Neuronal stem cell (in vitro differentiated cells): ENCODE data around the gene STIM1. TPM values are rescaled to one million over a fixed set of nuclear protein-coding genes. Genes with fewer than 3 reads are reported as not detected.

Source experiments
- DNase-seq: peaks from one replicate; pipeline ENCODE4 v3.0.0-alpha.2; 2013; ENCODE audit warnings: low spot score
- H2AFZ ChIP-seq: one replicate; pipeline ENCODE4 v1.6.1; 2013; ENCODE audit warnings: mild to moderate bottlenecking, low read length, inconsistent platforms
- H2AK5ac ChIP-seq: 2 replicates; pipeline ENCODE4 v1.6.1; 2013; ENCODE audit warnings: low read depth, mild to moderate bottlenecking, inconsistent platforms, low read length, moderate library complexity, mixed read lengths
- H2BK120ac ChIP-seq: 2 replicates; pipeline ENCODE4 v1.6.1; 2013; ENCODE audit warnings: low read depth, mild to moderate bottlenecking, inconsistent platforms, low read length, moderate library complexity, mixed read lengths
- H2BK12ac ChIP-seq: one replicate; pipeline ENCODE4 v1.6.1; 2013; ENCODE audit warnings: low read length, inconsistent platforms
- H2BK15ac ChIP-seq: 2 replicates; pipeline ENCODE4 v1.6.1; 2013; ENCODE audit warnings: mild to moderate bottlenecking, low read length, inconsistent platforms, mixed read lengths
- H2BK5ac ChIP-seq: one replicate; pipeline ENCODE4 v1.6.1; 2013; ENCODE audit warnings: inconsistent platforms, mild to moderate bottlenecking, low read length, moderate library complexity
- H3K14ac ChIP-seq: one replicate; pipeline ENCODE4 v1.6.1; 2013; ENCODE audit warnings: low read length, inconsistent platforms
- H3K18ac ChIP-seq: 2 replicates; pipeline ENCODE4 v1.6.1; 2013; ENCODE audit warnings: low read length, inconsistent platforms
- H3K23ac ChIP-seq: 2 replicates; pipeline ENCODE4 v1.6.1; 2013; ENCODE audit warnings: low read depth, mild to moderate bottlenecking, mixed read lengths, low read length, inconsistent platforms; ENCODE audit not compliant: poor library complexity
- H3K27ac ChIP-seq: replicated peaks from 3 replicates; pipeline ENCODE4 v1.5.1; 2013; ENCODE audit warnings: low read length, inconsistent platforms
- H3K27me3 ChIP-seq, 3 experiments: 2 replicates each; pipeline ENCODE4 v1.6.1; 2013; ENCODE audit warnings: low read length in 3 of 3, mild to moderate bottlenecking in 2 of 3, inconsistent platforms in 1 of 3, low read depth in 1 of 3, mixed read lengths in 1 of 3, moderate library complexity in 1 of 3; ENCODE audit not compliant: control insufficient read depth in 3 of 3, insufficient read depth in 3 of 3
- H3K36me3 ChIP-seq, 2 donors: replicated peaks in 1 of 2; 2 replicates each; pipeline ENCODE4 v1.6.1; 2013; ENCODE audit warnings: low read length in 2 of 2; ENCODE audit not compliant: control insufficient read depth in 2 of 2, insufficient read depth in 2 of 2
- H3K4ac ChIP-seq: 2 replicates; pipeline ENCODE4 v1.6.1; 2013; ENCODE audit warnings: inconsistent platforms, mild to moderate bottlenecking, low read length, moderate library complexity
- H3K4me1 ChIP-seq, 2 donors: 1 replicate in 1 of 2; 2 replicates in 1 of 2; pipeline ENCODE4 v1.6.1; 2013; ENCODE audit warnings: low read length in 2 of 2, low read depth in 1 of 2; ENCODE audit not compliant: control insufficient read depth in 2 of 2, insufficient read depth in 1 of 2
- H3K4me2 ChIP-seq: one replicate; pipeline ENCODE4 v1.6.1; 2013; ENCODE audit warnings: mild to moderate bottlenecking, low read length, inconsistent platforms; ENCODE audit not compliant: insufficient read depth, poor library complexity, severe bottlenecking
- H3K4me3 ChIP-seq, 2 donors: 2 replicates each; pipeline ENCODE4 v1.5.1; 2013; ENCODE audit warnings: low read length in 2 of 2, mild to moderate bottlenecking in 2 of 2, inconsistent platforms in 1 of 2, moderate library complexity in 1 of 2
- H3K79me1 ChIP-seq: one replicate; pipeline ENCODE4 v1.6.1; 2013; ENCODE audit warnings: low read depth, mild to moderate bottlenecking, inconsistent platforms, low read length, moderate library complexity
- H3K9ac ChIP-seq: one replicate; pipeline ENCODE4 v1.6.1; 2013; ENCODE audit warnings: mild to moderate bottlenecking, low read depth, low read length, inconsistent platforms; ENCODE audit not compliant: poor library complexity
- H3K9me3 ChIP-seq, 2 donors: replicated peaks in 1 of 2; 2 replicates each; pipeline versions ENCODE3 to v1.6.1; 2013; ENCODE audit warnings: low read length in 2 of 2, mild to moderate bottlenecking in 2 of 2, inconsistent platforms in 1 of 2, low read depth in 1 of 2, mixed read lengths in 1 of 2, moderate library complexity in 1 of 2; ENCODE audit not compliant: control insufficient read depth in 2 of 2, insufficient read depth in 1 of 2
- H4K8ac ChIP-seq: one replicate; pipeline ENCODE4 v1.6.1; 2013; ENCODE audit warnings: low read depth, mild to moderate bottlenecking, inconsistent platforms, low read length, moderate library complexity
- H4K91ac ChIP-seq: one replicate; pipeline ENCODE4 v1.6.1; 2013; ENCODE audit warnings: low read length, low read depth, mild to moderate bottlenecking, inconsistent platforms; ENCODE audit not compliant: poor library complexity
- WGBS, 2 donors: extraction: QIAGEN DNeasy Blood & Tissue Kit; methylation state at CpG; one replicate each; pipeline ENCODE4 v1.1.7; 2013; ENCODE audit warnings: missing lambda C conversion rate in 2 of 2, mixed read lengths in 1 of 2; ENCODE audit not compliant: insufficient read length in 2 of 2, insufficient replicate concordance in 1 of 2; ENCODE audit errors: extremely low coverage in 2 of 2; 5-methylcytosine and 5-hydroxymethylcytosine counted together
- small RNA-seq: library from polyadenylated mRNA; stranded (forward); fragments of <200 nt; extraction: miRNeasy Mini kit (QIAGEN cat#:217004); gene quantifications from one replicate; pipeline ENCODE3, GENCODE V24; 2013; ENCODE audit not compliant: insufficient read depth

Gene STIM1

DNA sequence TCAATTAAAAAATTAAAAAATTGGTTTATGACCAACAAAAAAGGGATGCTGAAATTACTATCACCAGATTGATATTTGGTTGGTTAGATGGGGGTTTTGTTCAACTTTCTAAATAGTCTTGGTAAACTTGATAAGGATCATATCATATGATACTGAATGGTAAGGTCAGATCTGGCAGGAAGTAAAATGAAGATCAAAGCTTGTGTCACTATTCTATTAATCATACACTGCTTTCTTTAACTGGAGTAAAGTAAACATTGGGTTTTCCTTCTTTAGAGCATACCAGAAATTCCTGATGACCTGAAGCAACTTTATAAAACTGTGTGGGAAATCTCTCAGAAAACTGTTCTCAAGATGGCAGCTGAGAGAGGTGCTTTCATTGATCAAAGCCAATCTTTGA is 279.3 kb downstream of the STIM1 start:
- H3K14ac ChIP-seq = no peak overlapping the region
- DNase-seq = no peak
- no peak overlapping the region for H4K8ac ChIP-seq
- no peak overlapping the region for H3K23ac ChIP-seq
- H3K9me3 ChIP-seq = peaks cover 7 to 33% of the 10 kb centered on the region in 2 donors
- H3K27ac ChIP-seq = no peak overlapping the region
- no peak overlapping the region for H3K4ac ChIP-seq
- no peak overlapping the region for H4K91ac ChIP-seq
- no peak overlapping the region for H2BK12ac ChIP-seq
- H2BK120ac ChIP-seq = no peak overlapping the region
- H3K79me1 ChIP-seq = no peaks in the 10 kb centered on the region
- no peak overlapping the region for H3K18ac ChIP-seq
- H2BK15ac ChIP-seq = no peak overlapping the region
- H2AK5ac ChIP-seq = no peak overlapping the region
- no peaks in the 10 kb centered on the region for H3K27me3 ChIP-seq
- H2AFZ ChIP-seq = no peak overlapping the region
- no peak overlapping the region for H3K4me2 ChIP-seq
- H3K4me3 ChIP-seq = no peak overlapping the region
- H2BK5ac ChIP-seq = no peak overlapping the region
- H3K36me3 ChIP-seq = peaks cover 19 to 85% of the 10 kb centered on the region in 2 donors
- no peaks in the 10 kb centered on the region for H3K4me1 ChIP-seq
- no peak overlapping the region for H3K9ac ChIP-seq

DNA sequence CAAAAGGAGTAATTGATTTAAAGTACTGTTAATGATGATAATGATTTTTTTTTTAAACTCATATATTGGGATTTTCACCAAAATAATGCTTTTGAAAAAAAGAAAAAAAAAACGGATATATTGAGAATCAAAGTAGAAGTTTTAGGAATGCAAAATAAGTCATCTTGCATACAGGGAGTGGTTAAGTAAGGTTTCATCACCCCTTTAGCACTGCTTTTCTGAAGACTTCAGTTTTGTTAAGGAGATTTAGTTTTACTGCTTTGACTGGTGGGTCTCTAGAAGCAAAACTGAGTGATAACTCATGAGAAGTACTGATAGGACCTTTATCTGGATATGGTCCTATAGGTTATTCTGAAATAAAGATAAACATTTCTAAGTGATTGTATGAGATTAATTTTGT is 283.0 kb downstream of the STIM1 start:
- no peak for DNase-seq
- no peak overlapping the region for H2AK5ac ChIP-seq
- no peak overlapping the region for H4K91ac ChIP-seq
- no peak overlapping the region for H2BK120ac ChIP-seq
- H3K4me1 ChIP-seq = no peaks in the 10 kb centered on the region
- H3K27me3 ChIP-seq = no peaks in the 10 kb centered on the region
- no peak overlapping the region for H3K23ac ChIP-seq
- H3K9me3 ChIP-seq = peaks cover 9 to 52% of the 10 kb centered on the region in 2 donors
- H3K79me1 ChIP-seq = peaks cover 1% of the 10 kb centered on the region
- H3K4me2 ChIP-seq = no peak overlapping the region
- H3K18ac ChIP-seq = no peak overlapping the region
- H3K4me3 ChIP-seq = no peak overlapping the region
- no peak overlapping the region for H3K9ac ChIP-seq
- no peak overlapping the region for H3K14ac ChIP-seq
- H2BK12ac ChIP-seq = no peak overlapping the region
- H4K8ac ChIP-seq = no peak overlapping the region
- H2AFZ ChIP-seq = no peak overlapping the region
- no peak overlapping the region for H2BK5ac ChIP-seq
- no CpG with 5 or more reads among the region's 1 CpG for WGBS, 2 donors
- H3K27ac ChIP-seq = no peak overlapping the region
- no peak overlapping the region for H2BK15ac ChIP-seq
- no peak overlapping the region for H3K4ac ChIP-seq
- peaks cover 20 to 83% of the 10 kb centered on the region in 2 donors for H3K36me3 ChIP-seq

DNA sequence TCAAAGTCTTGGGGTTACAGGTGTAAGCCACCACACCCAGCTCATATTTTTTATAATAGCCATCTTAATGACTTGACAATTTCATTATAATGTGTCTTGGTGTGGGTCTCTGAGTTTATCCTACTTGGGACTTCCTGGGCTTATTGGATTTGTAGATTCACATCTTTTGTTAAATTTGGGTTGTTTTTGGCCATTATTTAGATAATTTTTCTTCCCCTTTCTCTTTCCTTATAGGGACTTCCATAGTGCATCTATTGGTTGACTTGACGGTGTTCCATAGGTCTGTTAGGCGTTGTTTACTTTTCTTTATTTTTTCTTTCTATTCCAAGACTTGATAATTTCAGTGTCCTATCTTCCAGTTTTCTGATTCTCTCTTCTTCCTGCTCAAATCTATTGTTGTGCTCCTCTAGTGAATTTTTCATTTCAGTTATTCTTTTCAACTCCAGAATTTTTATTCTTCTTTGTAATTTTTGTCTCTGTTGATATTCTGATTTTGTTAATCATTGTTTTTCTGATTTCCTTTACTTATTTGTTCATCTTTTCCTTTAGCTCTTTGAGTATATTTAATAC is 284.7 kb downstream of the STIM1 start:
- no peak overlapping the region for H2BK5ac ChIP-seq
- peaks cover 17 to 81% of the 10 kb centered on the region in 2 donors for H3K36me3 ChIP-seq
- no peak overlapping the region for H3K4me2 ChIP-seq
- H3K4me3 ChIP-seq = no peak overlapping the region
- peaks cover 9 to 47% of the 10 kb centered on the region in 2 donors for H3K9me3 ChIP-seq
- H3K27me3 ChIP-seq = no peaks in the 10 kb centered on the region
- H3K18ac ChIP-seq = no peak overlapping the region
- H3K23ac ChIP-seq = no peak overlapping the region
- no CpG with 5 or more reads among the region's 2 CpGs for WGBS, 2 donors
- H4K8ac ChIP-seq = no peak overlapping the region
- no peak overlapping the region for H3K9ac ChIP-seq
- H3K4ac ChIP-seq = no peak overlapping the region
- no peak overlapping the region for H2BK120ac ChIP-seq
- no peak overlapping the region for H2BK15ac ChIP-seq
- DNase-seq = no peak
- H4K91ac ChIP-seq = no peak overlapping the region
- no peaks in the 10 kb centered on the region for H3K4me1 ChIP-seq
- H2AFZ ChIP-seq = no peak overlapping the region
- no peak overlapping the region for H3K14ac ChIP-seq
- H3K27ac ChIP-seq = no peak overlapping the region
- peaks cover 1% of the 10 kb centered on the region for H3K79me1 ChIP-seq
- H2AK5ac ChIP-seq = no peak overlapping the region
- H2BK12ac ChIP-seq = no peak overlapping the region

Small RNAs within 50 kb of the gene (small RNA-seq; reads per million reads assigned to genes)
- not detected for gene AC087441.2
- not detected for gene RF00409
- gene RPS29P20 = not detected
